HG02759 (cell line): Measurements from ENCODE around the gene PTPRM.

Experiments used
- ATAC-seq: cut with Tn5 transposase; IDR thresholded peaks from one replicate; pipeline ENCODE4 v1.9.1; 2021; ENCODE audit warnings: mild to moderate bottlenecking, moderate library complexity; ENCODE audit not compliant: unreplicated experiment

PTPRM gene

DNA sequence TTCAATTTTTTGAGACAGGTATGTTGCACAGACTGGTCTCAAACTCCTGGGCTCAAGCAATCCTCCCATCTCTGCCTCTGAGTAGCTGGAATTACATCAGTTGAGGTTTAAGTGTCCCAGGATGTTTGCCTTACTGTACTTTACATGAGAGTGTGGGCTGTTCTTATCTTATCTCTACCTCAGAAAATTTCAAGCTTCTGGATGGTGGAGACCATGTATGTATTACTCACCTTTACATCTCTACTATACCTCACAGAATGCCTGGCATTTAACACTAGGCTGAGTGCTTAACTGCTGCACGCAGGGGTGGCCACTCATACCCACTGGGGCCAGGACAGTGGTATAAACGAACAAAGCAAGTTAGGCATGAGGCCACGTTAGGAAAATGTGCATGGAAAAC, 770.1 kb downstream of the PTPRM start:
- ATAC-seq, result no peak

DNA sequence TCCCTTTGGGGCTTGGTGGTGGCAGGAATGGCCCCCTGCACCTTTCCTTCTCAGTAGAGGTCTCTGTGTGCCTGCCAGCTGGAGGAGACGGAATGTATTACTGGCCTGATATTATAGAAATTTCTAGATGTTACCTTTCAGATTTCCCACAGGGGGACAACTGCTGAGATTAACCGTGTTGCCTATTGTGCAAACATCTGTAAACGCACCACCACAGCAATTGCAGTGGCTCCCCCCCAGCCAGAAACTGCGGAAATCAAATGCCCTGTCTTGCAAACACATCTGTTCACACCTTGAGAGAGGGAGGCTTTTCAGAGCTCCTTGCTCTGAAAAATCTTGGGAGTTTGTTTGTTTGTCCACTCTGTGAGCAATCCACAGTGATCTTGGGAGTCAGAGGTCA, 772.1 kb downstream of the PTPRM start:
- ATAC-seq, result no peak

DNA sequence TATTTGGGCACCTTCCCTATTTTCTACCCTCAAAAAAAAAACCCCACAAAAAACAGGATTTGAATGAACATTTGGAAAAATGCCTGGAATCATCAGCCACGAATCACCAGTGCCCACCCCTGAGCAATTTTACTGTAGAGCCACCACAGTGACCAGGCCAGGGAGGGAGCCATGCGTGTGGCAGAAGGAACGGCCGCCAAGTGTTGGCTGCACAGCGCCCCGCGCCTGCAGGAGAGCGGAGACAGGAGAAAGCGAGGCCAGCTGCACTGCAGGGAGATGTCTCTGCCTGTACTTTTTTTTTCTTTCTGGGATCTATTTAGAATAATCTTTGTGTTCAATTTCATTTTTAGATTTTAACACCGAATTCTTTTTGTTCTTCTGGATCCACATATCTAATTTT, 772.8 kb downstream of the PTPRM start:
- ATAC-seq, result no peak

DNA sequence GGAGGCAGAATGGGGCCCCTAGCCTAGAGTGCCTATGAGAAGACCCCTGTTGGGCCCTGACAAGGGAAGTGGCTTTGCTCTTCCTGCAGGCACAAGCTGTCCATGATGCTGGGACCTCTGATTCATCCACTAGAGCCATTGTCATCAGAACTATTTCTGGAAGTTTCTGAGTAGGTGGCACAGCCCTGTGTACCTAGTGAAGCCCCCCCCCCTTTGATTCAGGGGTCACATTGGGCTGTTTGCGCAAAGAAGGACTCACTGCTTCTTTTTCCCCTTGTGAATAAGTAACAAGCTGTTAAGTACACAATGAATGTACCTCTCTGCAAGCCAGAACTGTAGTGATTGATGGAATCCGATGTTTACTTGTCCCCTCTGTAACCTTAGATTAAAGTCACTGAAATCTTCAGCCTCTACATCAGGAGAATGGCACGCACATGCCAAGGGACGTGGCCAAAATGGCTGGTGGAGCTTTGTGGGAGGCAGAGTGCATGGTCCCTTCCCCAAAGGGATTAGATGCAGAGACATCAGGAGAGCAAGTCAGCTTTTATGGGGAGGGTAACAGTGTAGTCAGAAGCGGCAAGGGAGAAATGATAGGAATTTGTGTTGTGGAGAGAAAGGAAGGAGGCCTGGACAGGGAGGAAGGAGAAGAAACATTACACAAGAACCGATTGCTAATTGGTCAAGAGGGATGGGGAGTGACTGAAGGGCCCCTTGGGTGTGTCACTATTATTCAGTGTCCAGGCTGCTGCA, 774.5 kb downstream of the PTPRM start:
- no peak for ATAC-seq

DNA sequence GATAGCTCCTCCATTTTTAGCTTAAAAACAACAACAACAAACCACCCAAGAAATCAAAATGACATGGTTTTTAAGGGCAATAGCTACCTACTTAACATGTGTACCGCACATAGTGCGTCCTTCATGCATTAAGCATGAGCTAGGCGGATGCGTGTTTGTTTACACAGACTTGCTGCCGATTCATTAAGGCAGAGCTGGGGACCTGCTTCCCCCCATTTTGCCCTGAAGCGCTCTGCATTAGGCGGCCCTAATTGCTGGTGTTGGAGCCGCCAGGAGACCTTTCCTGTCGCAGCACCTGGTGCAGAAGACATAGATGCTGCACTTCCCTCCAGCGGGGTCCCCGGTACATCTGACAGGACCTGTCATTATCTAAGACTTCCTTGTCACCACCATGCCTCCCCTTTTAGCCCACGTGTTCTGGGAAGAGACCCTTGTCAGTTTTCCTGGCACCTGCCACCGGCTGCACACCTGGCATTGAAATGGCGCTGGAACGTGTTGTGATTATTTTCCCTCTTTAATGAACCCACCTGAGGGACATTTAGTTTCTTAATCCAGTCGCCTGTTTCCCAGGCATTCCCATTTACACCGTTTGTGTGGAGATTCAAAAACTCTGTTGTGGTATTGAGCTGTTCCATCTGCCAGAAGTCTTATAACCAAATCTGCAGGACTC, 781.1 kb downstream of the PTPRM start:
- ATAC-seq, result no peak

DNA sequence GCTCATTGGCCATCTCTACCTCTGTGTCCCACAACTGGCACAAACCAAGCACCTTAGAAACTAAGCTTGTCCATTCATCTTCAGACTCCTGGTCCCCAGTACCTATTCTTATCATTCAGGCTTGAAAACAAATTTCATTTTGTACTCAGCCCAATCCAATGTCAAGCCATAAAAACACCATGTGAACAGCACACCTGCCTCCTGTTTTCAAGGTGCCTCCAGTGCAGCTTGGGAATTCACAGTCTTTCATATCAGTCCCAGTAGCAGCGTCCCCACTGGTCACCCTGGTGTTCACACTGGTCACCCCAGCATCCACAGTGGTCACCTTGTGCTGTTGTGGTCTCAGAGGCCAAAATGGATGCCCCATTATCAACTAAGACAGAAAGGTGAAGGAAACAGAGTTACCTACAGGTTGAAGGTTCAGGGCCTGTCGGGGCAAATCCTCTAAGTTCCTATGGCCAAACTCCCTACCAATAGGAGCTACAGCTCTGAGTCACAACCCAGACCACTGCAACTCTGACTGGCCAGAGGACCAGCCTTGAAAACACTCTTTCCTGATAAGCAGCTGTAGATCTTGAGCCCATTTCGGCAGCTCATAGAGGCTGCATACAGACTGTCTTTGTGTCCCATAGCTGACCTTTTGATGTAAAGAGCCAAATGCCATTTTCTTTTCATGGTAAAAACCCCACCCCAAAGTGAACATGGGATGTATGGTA, 782.6 kb downstream of the PTPRM start:
- no peak for ATAC-seq

DNA sequence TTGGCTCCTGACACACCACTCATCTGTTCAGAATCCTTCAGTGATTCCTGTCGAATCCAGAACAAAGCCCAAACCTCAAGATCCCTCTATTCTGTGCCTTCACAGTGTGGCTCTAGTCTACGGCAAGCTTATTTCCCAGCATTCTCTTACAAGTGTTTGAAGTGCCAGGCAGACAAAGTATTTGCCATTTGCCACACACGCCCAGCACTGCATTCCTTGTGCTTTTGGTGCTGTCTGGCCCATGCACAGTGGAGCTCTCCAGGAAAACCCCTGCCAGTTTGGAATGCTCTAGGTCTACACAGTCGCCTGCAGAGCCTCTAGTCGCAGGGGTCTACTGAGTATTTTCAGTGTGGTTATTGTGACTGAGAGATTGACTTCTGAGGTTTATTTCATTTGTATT, 783.5 kb downstream of the PTPRM start:
- no peak for ATAC-seq

DNA sequence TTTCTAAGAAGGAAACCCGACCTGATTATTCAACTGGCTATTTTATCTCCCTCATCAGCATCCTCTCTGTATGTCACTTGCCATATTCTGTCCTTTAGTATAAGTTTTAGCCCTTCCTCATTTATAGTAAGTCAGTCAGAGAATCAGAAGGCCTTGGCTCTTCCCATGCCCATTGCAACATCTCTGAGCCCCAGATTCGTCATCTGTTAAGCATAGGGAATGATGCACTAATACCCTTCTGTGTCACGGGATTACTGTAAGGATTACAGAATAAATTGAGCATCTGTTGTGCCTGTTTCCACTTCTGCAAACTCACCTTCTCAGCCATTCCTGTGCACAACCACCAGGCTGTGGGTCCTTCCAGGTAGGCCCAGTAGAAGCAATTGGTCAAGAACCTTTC, 784.0 kb downstream of the PTPRM start:
- ATAC-seq, result no peak

DNA sequence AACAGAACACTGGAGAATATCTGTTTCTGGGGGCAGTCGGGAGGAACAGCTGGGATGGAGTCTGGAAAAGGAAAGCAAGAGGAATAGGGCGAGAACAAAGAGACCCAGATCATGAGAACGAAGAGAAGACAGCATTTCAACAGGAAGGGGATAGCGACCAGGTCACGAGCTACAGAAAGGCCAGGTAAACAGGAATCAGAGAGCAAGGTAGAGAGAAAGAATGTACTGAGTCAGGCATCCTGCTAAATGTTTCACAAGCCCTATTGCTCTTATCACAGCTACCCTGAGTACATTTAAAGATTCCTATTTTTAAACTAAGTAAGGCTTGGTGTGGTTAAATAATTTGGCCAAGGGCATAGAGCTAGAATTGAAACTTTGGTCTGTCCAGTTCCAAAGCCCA, 787.2 kb downstream of the PTPRM start:
- ATAC-seq, result no peak

DNA sequence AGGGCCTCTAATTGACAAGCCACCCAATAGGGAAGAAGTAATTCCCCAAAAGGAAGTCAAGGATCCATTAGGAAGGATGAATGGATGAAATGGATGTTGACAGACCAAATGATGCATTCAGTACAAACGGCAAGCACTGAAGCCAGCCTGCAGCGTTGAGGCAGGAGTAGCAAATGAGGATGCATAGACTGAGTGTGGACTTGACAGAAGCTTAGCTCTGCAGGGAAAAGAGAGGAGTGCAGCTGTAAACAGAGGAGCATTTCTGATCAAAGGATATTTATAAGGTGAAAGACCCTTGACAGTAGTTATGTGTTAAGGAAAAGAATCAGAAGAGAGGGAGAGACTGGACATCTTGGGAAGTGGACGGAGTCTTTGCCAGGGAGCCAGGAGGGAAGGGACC, 788.9 kb downstream of the PTPRM start:
- ATAC-seq, result no peak

DNA sequence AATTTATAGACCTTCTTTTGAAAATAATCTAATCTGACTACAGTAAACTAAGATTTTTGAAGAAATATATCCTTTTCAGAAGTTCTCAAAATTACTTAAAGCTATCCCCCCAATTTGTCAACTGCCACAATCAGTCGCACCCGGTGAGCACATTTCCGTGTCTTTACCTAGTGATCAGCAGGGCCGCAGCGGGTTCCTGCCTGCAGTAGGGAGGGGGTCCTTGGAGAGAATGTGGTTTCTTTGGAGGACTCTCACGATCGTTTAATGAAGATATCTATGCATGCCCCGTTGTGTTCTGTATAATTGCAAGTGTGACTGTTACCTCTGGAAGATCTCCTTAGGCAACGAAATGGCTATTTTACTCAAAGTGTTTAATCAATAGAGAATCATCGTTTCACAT, 790.2 kb downstream of the PTPRM start:
- ATAC-seq, result no peak

DNA sequence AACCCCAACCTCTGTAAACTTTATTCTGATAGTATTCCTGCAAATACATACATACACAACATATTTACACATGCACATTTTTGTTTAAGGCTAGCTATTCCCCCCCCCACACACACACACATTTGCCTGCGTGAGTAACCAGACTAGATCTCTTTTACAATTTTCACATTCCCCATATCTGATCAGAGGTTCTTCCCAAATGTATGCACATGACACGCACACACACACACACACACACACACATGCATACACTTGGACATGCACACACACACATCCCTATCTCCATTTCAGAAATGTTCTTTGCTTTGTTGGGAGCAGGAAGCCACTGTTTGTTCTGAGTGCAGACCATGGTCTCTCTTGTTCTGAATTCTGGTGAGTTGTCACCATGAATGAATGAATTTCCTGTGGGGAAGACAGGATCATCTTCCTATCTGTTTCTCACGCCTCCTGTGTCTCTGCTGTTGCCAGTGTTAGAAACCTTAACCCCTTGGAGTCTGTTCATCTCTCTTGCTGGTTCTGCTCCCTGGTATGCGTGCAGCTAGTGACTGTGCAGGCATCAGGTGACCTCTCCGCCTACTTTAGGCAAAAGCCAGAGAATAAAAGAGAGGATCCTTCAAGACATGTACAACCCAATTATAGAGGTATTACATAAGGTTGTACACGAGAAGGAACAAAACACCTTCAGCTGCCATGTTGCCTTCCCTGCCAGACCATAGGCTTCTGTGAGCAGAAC, 791.1 kb downstream of the PTPRM start:
- no peak for ATAC-seq

DNA sequence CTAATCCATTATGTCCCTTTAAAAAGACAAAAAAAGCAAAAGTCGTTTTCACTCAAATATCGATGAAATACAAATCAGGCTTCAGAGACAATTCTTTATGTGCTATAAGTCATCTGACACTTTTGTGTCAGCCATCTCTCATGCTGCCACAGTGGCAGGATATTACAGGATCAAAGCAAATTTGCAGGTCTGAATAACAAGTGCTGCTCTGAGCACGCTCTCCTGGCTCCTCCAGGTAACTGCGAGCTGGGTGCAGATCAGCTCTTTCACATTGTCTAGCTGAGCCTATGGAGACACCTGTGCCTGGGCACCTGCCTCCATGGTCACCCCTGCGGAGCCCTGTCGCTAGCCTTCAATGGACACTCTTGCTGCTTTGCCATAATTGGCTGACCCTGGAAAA, 792.0 kb downstream of the PTPRM start:
- no peak for ATAC-seq

DNA sequence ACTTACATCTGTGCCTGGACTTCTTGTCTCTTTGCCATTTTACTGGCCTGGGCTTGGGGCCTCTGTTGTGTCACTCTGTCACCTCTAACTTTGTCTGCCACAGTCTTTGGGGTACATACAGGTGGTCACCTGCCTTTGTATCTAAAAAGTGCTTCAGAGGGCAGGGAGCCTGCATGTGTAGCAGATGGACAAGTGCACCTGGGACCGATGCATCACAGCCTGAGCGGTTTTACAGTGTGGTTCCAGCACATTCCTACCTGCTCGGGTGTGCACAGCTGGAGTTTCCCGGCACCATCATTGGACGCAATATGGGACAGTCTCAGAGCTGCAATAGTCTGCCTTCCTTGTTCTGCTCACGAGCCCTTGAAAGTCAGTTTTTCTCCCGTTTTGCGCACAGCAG, 792.4 kb downstream of the PTPRM start:
- ATAC-seq, result no peak

DNA sequence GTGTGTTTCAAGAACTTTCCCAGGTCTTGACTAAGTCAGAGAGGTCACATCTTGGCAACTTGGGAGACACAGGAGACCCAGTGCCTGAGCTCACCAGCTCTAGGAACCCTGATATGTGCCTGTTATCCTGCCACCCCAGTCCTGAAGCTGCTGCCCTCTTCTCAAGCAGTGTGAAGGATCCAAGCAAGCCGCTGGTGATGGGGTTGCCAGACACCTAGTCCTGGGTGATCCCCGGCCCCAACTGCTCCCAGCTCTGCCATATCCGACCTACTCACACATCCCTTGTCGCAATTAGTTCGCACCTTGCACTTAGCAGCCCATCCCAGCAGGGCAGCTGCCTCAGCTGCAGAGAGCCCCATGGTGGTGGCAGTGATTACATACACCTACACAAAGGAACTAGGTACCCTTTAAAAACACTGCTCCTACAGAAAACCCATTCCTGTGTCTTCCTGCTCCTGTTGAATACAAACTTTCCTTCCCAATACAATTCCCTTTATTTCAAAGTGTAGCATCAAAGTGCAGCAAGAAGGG, 794.9 kb downstream of the PTPRM start:
- ATAC-seq, result no peak

DNA sequence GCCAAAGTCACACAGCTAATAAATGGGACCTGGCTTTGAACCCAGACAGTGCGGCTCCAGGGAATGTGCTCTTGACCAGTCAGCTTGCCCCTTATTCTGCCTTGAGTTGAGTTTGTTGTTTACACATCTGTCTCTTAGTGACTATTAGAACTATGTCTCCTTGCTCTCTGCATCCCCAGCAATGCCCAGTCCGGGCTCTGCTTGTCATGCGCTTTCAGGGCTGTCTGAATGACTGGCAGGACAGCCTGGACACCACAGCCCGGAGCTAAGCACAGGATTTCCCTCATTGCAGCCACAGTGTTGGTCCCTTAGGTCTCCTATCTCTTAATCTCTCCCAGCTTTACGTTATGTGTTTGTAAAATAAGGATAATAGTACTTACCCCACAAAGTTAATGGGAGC, 795.7 kb downstream of the PTPRM start:
- ATAC-seq, result no peak

DNA sequence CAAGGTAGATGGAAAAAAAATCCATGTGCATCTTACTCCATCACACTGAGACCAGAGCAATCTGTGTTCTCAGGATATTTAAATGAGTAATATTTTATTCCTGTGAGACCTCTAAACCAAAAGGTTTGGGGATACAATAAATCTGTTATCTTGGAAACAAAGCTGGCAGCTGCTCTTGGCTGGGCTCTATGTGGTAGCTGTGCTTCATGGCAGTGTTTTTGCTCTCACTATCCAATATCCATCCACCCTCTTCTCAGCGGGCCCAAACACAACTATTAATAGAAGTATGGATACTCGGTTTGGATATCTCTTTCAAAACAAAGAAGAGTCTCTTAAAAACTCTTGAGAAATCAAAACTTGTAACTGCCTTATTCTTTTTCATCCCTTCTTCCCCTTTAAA, 797.3 kb downstream of the PTPRM start:
- no peak for ATAC-seq

DNA sequence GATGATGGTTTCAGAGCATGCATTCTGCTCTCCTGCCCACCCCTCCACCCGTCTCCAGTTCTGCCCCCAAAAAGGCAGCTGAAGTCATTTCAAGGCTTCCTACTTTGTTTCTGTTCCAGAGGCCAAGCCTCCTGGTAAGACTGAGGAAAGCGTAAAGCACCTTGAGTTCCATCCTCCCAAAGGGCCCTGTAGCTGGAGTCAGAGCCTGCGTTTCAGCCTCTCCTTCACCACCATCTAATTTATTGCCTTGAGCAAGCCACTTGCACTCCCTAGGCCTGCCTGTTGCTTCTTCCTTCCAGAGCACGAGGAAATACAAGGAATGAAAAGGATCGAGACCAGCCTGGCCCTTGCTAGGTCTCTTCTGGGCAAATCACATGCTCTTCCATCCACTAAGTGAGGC, 797.9 kb downstream of the PTPRM start:
- ATAC-seq, result no peak

DNA sequence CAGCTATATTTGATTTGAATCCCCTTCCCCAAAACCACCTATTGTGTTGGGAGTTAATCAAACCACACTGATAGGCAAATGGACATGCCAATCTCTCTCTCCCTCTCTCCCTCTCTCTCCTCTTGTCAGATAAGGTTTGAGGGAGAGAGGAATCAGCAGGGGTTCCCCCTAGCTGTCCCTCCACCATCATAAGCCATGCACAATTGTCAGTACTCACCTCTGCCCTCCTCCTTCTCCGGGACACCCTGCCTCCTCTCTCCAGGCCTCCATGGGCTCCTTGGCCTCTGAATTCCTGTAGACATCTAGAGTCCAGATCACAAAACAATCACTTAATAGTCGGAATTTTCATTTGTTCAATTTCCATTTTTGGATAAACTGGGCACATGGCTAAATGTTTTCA, 798.4 kb downstream of the PTPRM start:
- ATAC-seq, result no peak

DNA sequence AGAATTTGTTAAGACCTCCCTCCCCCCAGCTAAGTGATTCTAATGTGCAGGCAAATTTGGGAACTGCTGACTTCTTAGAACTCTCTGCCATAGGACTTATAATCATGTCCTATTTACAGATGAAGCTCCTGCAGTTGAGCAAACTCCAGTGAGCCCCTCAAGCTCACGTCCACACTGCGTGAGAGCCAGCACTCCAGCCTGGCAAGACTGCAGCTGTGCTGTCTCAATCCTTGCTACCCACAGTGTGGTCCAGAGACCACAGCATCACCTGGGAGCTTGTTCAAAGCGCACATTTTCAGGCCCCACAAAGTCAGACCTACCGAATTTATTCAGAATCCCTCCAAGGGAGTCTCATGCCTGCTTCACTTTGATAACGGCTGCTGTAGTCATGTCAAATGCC, 799.0 kb downstream of the PTPRM start:
- no peak for ATAC-seq

DNA sequence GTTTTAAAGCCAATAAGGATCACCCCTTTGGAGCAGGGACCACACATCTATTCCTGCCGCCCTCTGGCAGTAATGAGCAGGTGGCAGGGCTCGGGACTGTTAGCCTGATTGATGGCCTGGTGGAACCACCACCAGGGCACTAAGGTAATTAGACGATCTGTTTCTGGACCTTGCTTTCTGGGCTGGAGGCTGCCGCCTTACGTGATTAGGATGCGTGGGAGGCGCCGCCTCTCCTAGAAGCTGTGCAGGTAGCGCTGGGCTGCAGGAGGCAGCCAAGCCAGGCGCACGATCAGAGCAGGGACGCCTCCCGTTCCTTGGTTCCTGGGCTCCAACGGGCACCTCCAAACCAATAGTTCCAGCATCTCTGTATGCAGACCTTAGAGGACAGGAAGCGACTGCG, 799.5 kb downstream of the PTPRM start:
- ATAC-seq, result no peak
